Upper lobe of left lung (tissue), 4 donors: Measurements from ENCODE around the gene TMEM50A.
"Not testable (repeated sequence)": the region's sequence is repeated elsewhere in the genome, so short reads cannot be mapped to it uniquely, and the experiment has no call there.

Experiments used
- CTCF ChIP-seq, 6 experiments: fragments of 450-650 bp in 4 of 6; fragments of 200-600 bp in 2 of 6; sonication (generic) in 2 of 6; IDR thresholded peaks; one replicate each; pipeline ENCODE4 v1.5.1; 2016 to 2019; ENCODE audit warnings: antibody characterized with exemption in 6 of 6
- EP300 ChIP-seq, 4 donors: sonication (generic); formaldehyde crosslinking; IDR thresholded peaks; one replicate each; pipeline ENCODE4 v1.5.1; 2017; ENCODE audit warnings: antibody characterized with exemption in 4 of 4, control low read depth in 2 of 4
- POLR2A ChIP-seq, 4 donors: fragments of 450-650 bp; IDR thresholded peaks; one replicate each; pipeline ENCODE4 v1.5.1; 2016 to 2017; ENCODE audit warnings: antibody characterized with exemption in 4 of 4, mild to moderate bottlenecking in 2 of 4

- not testable (repeated sequence) for TF ChIP-seq CTCF, POLR2A, EP300 (IDR thresholded peaks at IDR 0.05)
These were observed 24.8 kb downstream of the TMEM50A start for GRCh38 chr1:25362634-25363559.
